Panc1 (cell line): ENCODE data around the gene DYNC1I1. TPM values are rescaled to one million over a fixed set of nuclear protein-coding genes. Genes with fewer than 3 reads are reported as not detected.

Experiments
- ATAC-seq: fragments of 200-7000 bp; cut with Tn5 transposase; 2 replicates; pipeline ENCODE4 v1.9.1; 2020; ENCODE audit warnings: mild to moderate bottlenecking, moderate library complexity
- BruUV-seq: library from RNA; stranded (reverse); fragments of 400-500 nt; replicated peaks from 2 replicates; lab custom pipeline; 2021; lab: Mats Ljungman, UMichigan
- CTCF ChIA-PET: fragments of 300-600 bp; sonication (Branson Sonifier 250); formaldehyde crosslinking; loops from one replicate; lab custom pipeline; 2022; ENCODE audit warnings: antibody characterized with exemption; lab: Charles Lee
- POLR2A ChIA-PET: fragments of 300-600 bp; sonication (Branson Sonifier 250); formaldehyde crosslinking; loops from one replicate; lab custom pipeline; 2022; ENCODE audit warnings: antibody characterized with exemption; lab: Charles Lee
- DNase-seq: peaks from one replicate; pipeline ENCODE4 v3.0.0-alpha.2; 2010; ENCODE audit warnings: low read depth, low spot score
- H3K27ac ChIP-seq: 2 replicates; pipeline ENCODE4 v1.5.1; 2011; ENCODE audit warnings: mild to moderate bottlenecking, low read length, inconsistent platforms
- H3K27me3 ChIP-seq: fragments of 200-500 bp; sonication (Bioruptor generic); 2 replicates; pipeline ENCODE4 v1.6.0; 2014; ENCODE audit warnings: low read length, inconsistent platforms; ENCODE audit not compliant: control insufficient read depth, insufficient read depth
- H3K36me3 ChIP-seq: fragments of 200-500 bp; sonication (Bioruptor generic); 2 replicates; pipeline ENCODE4 v1.5.1; 2014; ENCODE audit warnings: inconsistent platforms, mild to moderate bottlenecking, low read length, moderate library complexity; ENCODE audit not compliant: control insufficient read depth, insufficient read depth
- H3K4me1 ChIP-seq: 2 replicates; pipeline ENCODE4 v1.5.1; 2011; ENCODE audit warnings: inconsistent platforms, mild to moderate bottlenecking, low read length, moderate library complexity; ENCODE audit not compliant: control insufficient read depth, insufficient read depth
- H3K4me3 ChIP-seq, 2 experiments: 2 replicates each; pipeline ENCODE4 v1.5.1; 2011 to 2012; ENCODE audit warnings: low read depth in 2 of 2, low read length in 2 of 2, mild to moderate bottlenecking in 2 of 2, inconsistent platforms in 1 of 2, moderate library complexity in 1 of 2
- H3K9me3 ChIP-seq: fragments of 200-500 bp; sonication (Bioruptor generic); 2 replicates; pipeline ENCODE4 v1.5.1; 2014; ENCODE audit warnings: low read depth, mild to moderate bottlenecking, inconsistent platforms, low read length, moderate library complexity; ENCODE audit not compliant: control insufficient read depth, insufficient read depth
- CTCF ChIP-seq: fragments of 450-650 bp; IDR thresholded peaks from 2 replicates; pipeline ENCODE4 v1.5.1; 2017; ENCODE audit warnings: mild to moderate bottlenecking
- POLR2AphosphoS5 ChIP-seq: IDR thresholded peaks from 2 replicates; pipeline ENCODE4 v1.6.1; 2012; ENCODE audit warnings: mild to moderate bottlenecking, low read depth, low read length, moderate library complexity
- REST ChIP-seq, 2 experiments: IDR thresholded peaks; 2 replicates each; pipeline ENCODE4 v1.6.1; 2011 to 2012; ENCODE audit warnings: low read depth in 2 of 2, control low read depth in 1 of 2, low read length in 1 of 2, mild to moderate bottlenecking in 1 of 2, moderate library complexity in 1 of 2; ENCODE audit not compliant: insufficient read depth in 1 of 2
- SIN3A ChIP-seq: IDR thresholded peaks from 2 replicates; pipeline ENCODE4 v1.6.1; 2012; ENCODE audit warnings: low read depth, mild to moderate bottlenecking, low read length, moderate library complexity, borderline replicate concordance; ENCODE audit not compliant: insufficient read depth
- TCF7L2 ChIP-seq: IDR thresholded peaks from 2 replicates; pipeline ENCODE4 v1.6.1; 2011; ENCODE audit warnings: mild to moderate bottlenecking, low read depth, low read length, inconsistent platforms
- in situ Hi-C: cut with HindIII; loops from 2 replicates; pipeline ENCODE4 v1.10.0; 2016; ENCODE audit warnings: low sequenced_read_pairs, low pct_unique_long_range_greater_than_20kb
- intact Hi-C: fragments of 100-400 bp; cut with micrococcal nuclease; formaldehyde crosslinking; loops from one replicate; pipeline ENCODE4 v1.10.0; 2022; ENCODE audit not compliant: unreplicated experiment
- total RNA-seq: library from RNA; stranded (reverse); gene quantifications from one replicate; pipeline ENCODE4 v1.2.1, GENCODE V29; 2021; ENCODE audit not compliant: unreplicated experiment

Gene DYNC1I1
- total RNA-seq, 1 experiment from 2014 or later: 0.13 TPM

DNA sequence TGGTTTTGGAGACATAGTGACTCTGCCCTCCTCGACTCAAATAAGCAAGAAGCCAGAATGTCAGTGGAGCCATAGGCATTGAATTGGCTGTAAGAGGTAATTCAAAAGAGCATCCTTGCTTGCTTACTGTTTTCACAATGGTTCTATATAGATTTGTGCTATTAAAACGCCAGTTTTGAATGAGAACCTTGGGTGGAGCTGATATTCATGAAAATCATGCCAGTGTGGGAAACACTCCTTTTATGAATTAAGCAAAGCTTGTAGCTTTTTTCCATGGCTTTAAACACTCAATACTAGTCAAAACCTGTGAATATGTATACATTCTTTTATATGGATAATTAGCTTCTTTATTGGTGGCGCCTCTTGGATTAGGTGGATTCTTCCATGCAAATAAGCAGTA, 297.0 kb downstream of the DYNC1I1 start:
- DNase-seq (no peak), ATAC-seq (no peak)
- in situ Hi-C loops (no loop called here), intact Hi-C loops (no loop called here)
- H3K4me1 ChIP-seq: no peaks in the 10 kb centered on the region
- H3K36me3 ChIP-seq: no peaks in the 10 kb centered on the region
- no TSS peak for BruUV-seq
- no peaks in the 10 kb centered on the region for H3K9me3 ChIP-seq
- H3K27ac ChIP-seq: no peak overlapping the region
- CTCF ChIA-PET: no interaction called here
- no peak overlapping the region for H3K4me3 ChIP-seq
- H3K27me3 ChIP-seq: peaks cover 28% of the 10 kb centered on the region
- no peak for TF ChIP-seq POLR2AphosphoS5
- POLR2A ChIA-PET: no interaction called here

DNA sequence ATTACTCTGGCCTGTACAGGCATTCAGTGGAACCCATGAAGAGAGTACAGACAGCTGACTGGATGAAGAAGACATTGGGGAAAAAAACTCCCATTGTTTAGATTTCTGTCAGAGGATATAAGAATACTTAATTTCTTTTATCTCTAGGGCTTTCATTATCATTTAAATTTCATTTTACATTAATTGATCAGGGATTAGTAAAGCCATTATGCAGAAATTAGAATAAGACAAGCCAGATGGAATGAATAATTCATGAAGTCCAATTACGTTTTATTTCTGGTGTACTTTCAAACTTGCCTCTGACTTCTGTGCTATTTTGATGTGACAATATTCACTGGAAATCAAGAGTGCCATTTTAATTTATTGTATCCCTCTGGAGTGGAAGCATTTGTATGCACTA, 302.5 kb downstream of the DYNC1I1 start:
- POLR2A ChIA-PET: no interaction called here
- CTCF ChIA-PET: no interaction called here
- TF ChIP-seq TCF7L2: no peak
- no peak for TF ChIP-seq SIN3A
- TF ChIP-seq REST (IDR thresholded peaks at IDR 0.05; ENCODE audit: insufficient read depth in 1 of 2, low read depth in 2 of 2, low read length in 1 of 2): no peak
- no peak for TF ChIP-seq POLR2AphosphoS5
- no peak for TF ChIP-seq CTCF
- Histone ChIP-seq H3K4me3 (no peak overlapping the region), H3K36me3 (no peaks in the 10 kb centered on the region), H3K9me3 (no peaks in the 10 kb centered on the region), H3K4me1 (no peaks in the 10 kb centered on the region), H3K27me3 (peaks cover 15% of the 10 kb centered on the region; the same call in 1 of the 2 replicates), H3K27ac (no peak overlapping the region)
- no TSS peak for BruUV-seq
- ATAC-seq (no peak), DNase-seq (no peak)
- intact Hi-C loops (loop anchor here (2.0 to 10.0 kb wide), 4 partner anchors 160 to 990 kb away; no protein-coding TSS in a partner anchor), in situ Hi-C loops (no loop called here)

- H3K4me1 ChIP-seq: no peaks in the 10 kb centered on the region
- H3K27ac ChIP-seq: no peak overlapping the region
- CTCF ChIA-PET: interaction anchor here (0.6 kb wide), 1 partner anchor 313 kb away, joined by 3 read pairs; no protein-coding TSS in a partner anchor
- BruUV-seq: no TSS peak
- intact Hi-C loops (loop anchor here (2.0 to 10.0 kb wide), 4 partner anchors 161 to 989 kb away; no protein-coding TSS in a partner anchor), in situ Hi-C loops (no loop called here)
- no peaks in the 10 kb centered on the region for H3K9me3 ChIP-seq
- peak overlapping the region; percentile 47 to 65 for H3K4me3 ChIP-seq
- TF ChIP-seq CTCF (peak; percentile 92), POLR2AphosphoS5 (no peak), SIN3A (no peak), REST (IDR thresholded peaks at IDR 0.05; ENCODE audit: insufficient read depth in 1 of 2, low read depth in 2 of 2, low read length in 1 of 2) (no peak), TCF7L2 (peak; percentile 87)
- no peak for DNase-seq
- H3K36me3 ChIP-seq: no peaks in the 10 kb centered on the region
- POLR2A ChIA-PET: no interaction called here
- H3K27me3 ChIP-seq: peaks cover 12% of the 10 kb centered on the region; the same call in 1 of the 2 replicates
- ATAC-seq: peak; percentile 98
Measured at GRCh38 chr7:96075510-96076349, 303.4 kb downstream of the DYNC1I1 start.
